Gastroesophageal sphincter (tissue), 4 donors: ENCODE measurements around the gene TXLNA. TPM values are rescaled to one million over a fixed set of nuclear protein-coding genes. Genes with fewer than 3 reads are reported as not detected.
"Not testable (repeated sequence)": the region's sequence is repeated elsewhere in the genome, so short reads cannot be mapped to it uniquely, and the experiment has no call there.

Source experiments
- ATAC-seq: fragments of 150-250 bp; one replicate; pipeline ENCODE4 v1.9.1; 2016; ENCODE audit warnings: mild to moderate bottlenecking, moderate library complexity
- H3K27ac ChIP-seq, 4 donors: fragments of 200-600 bp; sonication (generic) in 3 of 4; 1 replicate in 3 of 4; 2 replicates in 1 of 4; pipeline ENCODE4 v1.5.1; 2016 to 2019
- H3K27me3 ChIP-seq: fragments of 200-600 bp; sonication (generic); one replicate; pipeline ENCODE4 v1.5.1; 2019
- H3K36me3 ChIP-seq, 2 donors: fragments of 200-600 bp; sonication (generic); one replicate each; pipeline ENCODE4 v1.5.1; 2019; ENCODE audit warnings: control low read depth in 1 of 2
- H3K4me1 ChIP-seq, 3 donors: fragments of 200-600 bp; sonication (generic); 1 replicate in 2 of 3; 2 replicates in 1 of 3; pipeline ENCODE4 v1.5.1; 2016 to 2019; ENCODE audit warnings: control low read depth in 2 of 3
- H3K4me3 ChIP-seq, 2 donors: fragments of 200-600 bp; sonication (generic); one replicate each; pipeline ENCODE4 v1.5.1; 2019; ENCODE audit warnings: mild to moderate bottlenecking in 1 of 2, moderate library complexity in 1 of 2
- H3K9me3 ChIP-seq, 3 donors: fragments of 200-600 bp; sonication (generic); one replicate each; pipeline ENCODE4 v1.5.1; 2017 to 2019; ENCODE audit warnings: control low read depth in 2 of 3
- CTCF ChIP-seq, 4 experiments: fragments of 200-600 bp in 2 of 4; fragments of 450-650 bp in 2 of 4; sonication (generic) in 1 of 4; IDR thresholded peaks; one replicate each; pipeline ENCODE4 v1.5.1; 2017 to 2019; ENCODE audit warnings: antibody characterized with exemption in 4 of 4, mild to moderate bottlenecking in 2 of 4, moderate library complexity in 2 of 4
- EP300 ChIP-seq: sonication (generic); formaldehyde crosslinking; IDR thresholded peaks from one replicate; pipeline ENCODE4 v1.6.1; 2017; ENCODE audit warnings: antibody characterized with exemption, mild to moderate bottlenecking
- POLR2A ChIP-seq, 2 donors: fragments of 450-650 bp; IDR thresholded peaks; one replicate each; pipeline ENCODE4 v1.6.1; 2017; ENCODE audit warnings: antibody characterized with exemption in 2 of 2, mild to moderate bottlenecking in 2 of 2, moderate library complexity in 1 of 2
- POLR2AphosphoS5 ChIP-seq: sonication (generic); formaldehyde crosslinking; IDR thresholded peaks from one replicate; pipeline ENCODE4 v1.6.1; 2017; ENCODE audit warnings: antibody characterized with exemption
- WGBS, 2 donors: methylation state at CpG; one replicate each; pipeline ENCODE4 v1.1.5; 2018; ENCODE audit warnings: low coverage in 1 of 2; 5-methylcytosine and 5-hydroxymethylcytosine counted together
- total RNA-seq, 4 donors: library from RNA; depleted of rRNA; stranded (reverse); fragments of >200 nt; gene quantifications; one replicate each; pipeline ENCODE4 v1.1.0, GENCODE V29; 2016

The TXLNA gene
- 10 to 100 TPM; 44.7 to 86.6 (median 67.3) TPM for total RNA-seq

GRCh38 chr1:32179443-32180185 is at the start of gene TXLNA:
Gene TXLNA, plus strand, starts transcription at chr1:32179675. Its CDS starts 671 bp downstream, at chr1:32180346.
- Histone ChIP-seq H3K36me3 (peaks cover 0 to 44% of the 10 kb centered on the region in 2 donors), H3K4me3 (peak within 1 kb of the TSS; percentile 70 to 71), H3K9me3 (no peaks in the 10 kb centered on the region), H3K27me3 (no peaks in the 10 kb centered on the region), H3K27ac (peak within 1 kb of the TSS; percentile 89 to 96 (median 94)), H3K4me1 (peaks cover 7 to 55% (median 19%) of the 10 kb centered on the region in 3 donors)
- peak; percentile 97 for ATAC-seq
- WGBS, 2 donors = 0% methylated on average over 10 of the region's 79 CpGs; no CpG with 5 or more reads in 1 of the 2 donors
- TF ChIP-seq POLR2AphosphoS5 = peak; percentile 81
- peak; percentile 63 to 84 for TF ChIP-seq POLR2A (IDR thresholded peaks at IDR 0.05)
- TF ChIP-seq CTCF (IDR thresholded peaks at IDR 0.05) = peak in 3 of 4 experiments; percentile 2 to 45 (median 25)
- TF ChIP-seq EP300 = no peak

GRCh38 chr1:32133950-32134280 is 45.6 kb upstream of the TXLNA start:
- not testable (repeated sequence) for H3K4me3 ChIP-seq, ATAC-seq
- 86 to 90% methylated on average over 8 to 9 of the region's 9 CpGs for WGBS, 2 donors

GRCh38 chr1:32137111-32137510 is 42.4 kb upstream of the TXLNA start:
- Histone ChIP-seq H3K4me1 (peaks cover 0 to 55% (median 7%) of the 10 kb centered on the region in 3 donors), H3K27ac (no peak overlapping the region), H3K27me3 (no peaks in the 10 kb centered on the region), H3K4me3 (no peak overlapping the region), H3K36me3 (peaks cover 0 to 4% of the 10 kb centered on the region in 2 donors), H3K9me3 (no peaks in the 10 kb centered on the region)
- TF ChIP-seq POLR2A (IDR thresholded peaks at IDR 0.05) (no peak), EP300 (no peak), POLR2AphosphoS5 (no peak), CTCF (IDR thresholded peaks at IDR 0.05) (no peak)
- 93 to 95% methylated on average over 5 of the region's 5 CpGs for WGBS, 2 donors
- no peak for ATAC-seq

More at GRCh38 chr1:32133950-32134280, 45.6 kb upstream of the TXLNA start:
- H3K9me3 ChIP-seq, H3K27me3 ChIP-seq: not testable (repeated sequence)
- H3K36me3 ChIP-seq = peaks cover 0 to 16% of the 10 kb centered on the region in 2 donors
- peaks cover 0 to 30% (median 0%) of the 10 kb centered on the region in 3 donors for H3K4me1 ChIP-seq
- peak overlapping the region in 3 of 4 donors; percentile 60 to 69 (median 65) for H3K27ac ChIP-seq

- peaks cover 0 to 4% of the 10 kb centered on the region in 2 donors for H3K36me3 ChIP-seq
- H3K4me1 ChIP-seq = peaks cover 0 to 56% (median 17%) of the 10 kb centered on the region in 3 donors
- no peak overlapping the region for H3K4me3 ChIP-seq
- H3K27me3 ChIP-seq = no peaks in the 10 kb centered on the region
- WGBS, 2 donors = 68 to 82% methylated on average over 5 of the region's 5 CpGs
- no peaks in the 10 kb centered on the region for H3K9me3 ChIP-seq
- H3K27ac ChIP-seq = no peak overlapping the region
- no peak for TF ChIP-seq CTCF (IDR thresholded peaks at IDR 0.05)
- no peak for TF ChIP-seq POLR2A (IDR thresholded peaks at IDR 0.05)
- no peak for TF ChIP-seq POLR2AphosphoS5
- TF ChIP-seq EP300 = no peak
- no peak for ATAC-seq
These were observed 40.5 kb upstream of the TXLNA start for GRCh38 chr1:32138965-32139364.

- ATAC-seq = peak; percentile 94
- peak overlapping the region; percentile 51 to 73 (median 64) for H3K27ac ChIP-seq
These were observed 36.8 kb upstream of the TXLNA start for GRCh38 chr1:32142446-32143301.

GRCh38 chr1:32143302-32143695 is 36.2 kb upstream of the TXLNA start:
- not testable (repeated sequence) for H3K4me3 ChIP-seq, H3K9me3 ChIP-seq, ATAC-seq, H3K27me3 ChIP-seq
- peaks cover 0 to 43% (median 17%) of the 10 kb centered on the region in 3 donors for H3K4me1 ChIP-seq
- peak overlapping the region in 3 of 4 donors; percentile 59 to 73 (median 69) for H3K27ac ChIP-seq
- whole genome bisulfite sequencing, 2 donors = 53 to 90% methylated on average over 2 of the region's 4 CpGs
- H3K36me3 ChIP-seq = peaks cover 0 to 10% of the 10 kb centered on the region in 2 donors

More at GRCh38 chr1:32142446-32143301, 36.8 kb upstream of the TXLNA start:
- H3K4me1 ChIP-seq = peaks cover 0 to 43% (median 17%) of the 10 kb centered on the region in 3 donors
- peaks cover 0 to 5% of the 10 kb centered on the region in 2 donors for H3K36me3 ChIP-seq
- TF ChIP-seq POLR2A (IDR thresholded peaks at IDR 0.05) = no peak
- no peak for TF ChIP-seq EP300
- TF ChIP-seq CTCF (IDR thresholded peaks at IDR 0.05) = no peak
- TF ChIP-seq POLR2AphosphoS5 = no peak
- H3K27me3 ChIP-seq = no peaks in the 10 kb centered on the region
- no peak overlapping the region for H3K4me3 ChIP-seq
- WGBS, 2 donors = 36 to 41% methylated on average over 4 to 5 of the region's 6 CpGs
- H3K9me3 ChIP-seq = no peaks in the 10 kb centered on the region
